HL-60/S4 treated with retinoic acid at 250 ng/mL for 4 days and 3 days (cell line): ENCODE data around the gene DEFB123.

ENCODE experiments used
- in situ Hi-C: fragments of 300-500 bp; cut with MboI; formaldehyde crosslinking; loops from 2 replicates; pipeline ENCODE4 v1.7.0; 2022; ENCODE audit warnings: low sequenced_read_pairs

Gene DEFB123

GRCh38 chr20:31473331-31474096 lies 33.1 kb downstream of the DEFB123 start:
- in situ Hi-C loops: no loop called here

DNA sequence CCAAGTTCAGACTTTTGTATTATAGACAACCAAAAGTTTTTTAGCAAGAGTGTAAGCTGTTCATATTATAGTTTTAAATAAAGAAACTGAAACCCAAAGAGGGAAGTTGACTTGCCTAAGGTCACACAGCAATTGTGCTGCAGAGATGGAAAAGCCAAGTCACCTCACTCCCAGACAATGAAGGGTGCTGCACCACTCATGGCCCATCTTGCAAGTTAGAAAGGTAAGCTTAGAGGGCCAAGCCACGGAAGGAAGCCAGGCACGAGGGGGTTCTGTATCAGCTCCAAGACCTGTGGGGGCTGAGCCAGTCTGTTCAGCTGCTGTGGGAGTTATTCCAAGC lies 33.6 kb downstream of the DEFB123 start:
- in situ Hi-C loops: no loop called here

GRCh38 chr20:31474758-31475427 lies 34.5 kb downstream of the DEFB123 start, which contains the start of the genes DEFB124 and REM1:
TSS of gene DEFB124 (minus strand) at chr20:31475127. CDS start at chr20:31473013, 2,114 bp downstream.
TSS of gene REM1 (plus strand) at chr20:31475288. CDS start at chr20:31476446, 1,158 bp downstream.
- in situ Hi-C loops: no loop called here

DNA sequence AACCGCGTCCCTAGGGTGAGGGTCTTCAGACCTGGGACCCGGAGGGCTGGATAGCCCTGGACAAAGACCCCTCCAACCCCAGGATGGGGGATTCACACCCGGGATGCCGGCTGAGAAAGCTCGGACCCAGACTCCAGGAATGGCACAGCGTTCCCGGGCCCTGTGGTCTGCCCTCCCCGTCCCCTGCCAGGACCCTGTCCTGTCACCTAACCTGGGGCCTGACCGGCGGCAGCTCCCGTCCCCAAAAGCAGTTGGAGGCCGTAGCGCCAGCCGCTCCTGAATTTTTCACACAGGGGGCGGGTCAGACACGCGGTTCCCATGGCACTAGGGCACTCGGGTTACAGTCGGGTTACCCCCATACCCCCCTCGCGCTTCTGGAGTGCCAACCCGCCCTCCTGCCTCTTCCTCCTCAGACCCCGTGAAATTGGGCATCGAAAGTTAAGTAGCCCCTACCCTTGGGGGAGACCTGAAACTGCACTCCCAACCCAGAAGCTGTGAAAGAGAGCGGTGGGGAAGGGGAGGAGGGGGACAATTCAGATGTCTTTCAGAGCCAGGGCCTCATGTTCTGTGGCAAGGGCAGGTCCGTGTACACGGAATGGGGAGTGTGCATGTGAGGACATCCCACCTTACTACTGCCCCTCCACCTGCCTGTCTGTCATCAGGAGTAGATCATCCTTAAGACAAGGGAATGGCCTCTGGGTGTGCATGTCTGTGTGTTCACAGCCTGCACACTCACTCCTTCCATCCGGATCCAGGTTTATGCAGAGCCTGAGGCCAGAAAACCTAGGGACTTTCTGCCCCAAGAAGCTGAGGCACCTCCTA lies 35.3 kb downstream of the DEFB123 start:
- in situ Hi-C loops: no loop called here

- in situ Hi-C loops: no loop called here
These were observed 35.8 kb downstream of the DEFB123 start for GRCh38 chr20:31476294-31476585.

GRCh38 chr20:31476643-31477215 lies 36.3 kb downstream of the DEFB123 start:
- in situ Hi-C loops: no loop called here

- in situ Hi-C loops: loop anchor here (10.0 kb wide), 1 partner anchor 61 kb away; a partner anchor contains a TSS
These were observed 43.6 kb downstream of the DEFB123 start for GRCh38 chr20:31484001-31484400.

GRCh38 chr20:31485450-31486339 lies 45.3 kb downstream of the DEFB123 start:
- in situ Hi-C loops: loop anchor here (10.0 kb wide), 1 partner anchor 59 kb away; a partner anchor contains a TSS

DNA sequence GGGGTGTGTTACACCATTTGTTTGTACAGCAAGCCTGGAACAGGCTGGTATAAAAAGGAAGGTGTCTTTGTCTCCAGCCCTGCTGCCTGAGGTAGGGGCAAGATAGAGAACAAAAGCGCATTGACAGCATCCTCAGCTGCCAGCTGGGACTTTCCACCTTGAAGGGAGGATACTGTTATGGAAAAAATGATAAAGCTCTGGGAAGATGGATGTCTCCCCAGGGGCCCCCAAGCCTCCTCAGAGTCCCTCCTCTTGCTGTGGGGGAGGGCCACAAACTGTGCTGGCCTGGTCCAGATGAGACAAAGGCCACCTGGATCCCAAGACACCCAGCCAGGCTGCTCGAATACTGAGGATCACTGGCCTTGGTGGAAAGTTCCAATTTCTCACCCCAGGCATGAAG lies 47.7 kb downstream of the DEFB123 start:
- in situ Hi-C loops: loop anchor here (10.0 kb wide), 1 partner anchor 57 kb away; a partner anchor contains a TSS

DNA sequence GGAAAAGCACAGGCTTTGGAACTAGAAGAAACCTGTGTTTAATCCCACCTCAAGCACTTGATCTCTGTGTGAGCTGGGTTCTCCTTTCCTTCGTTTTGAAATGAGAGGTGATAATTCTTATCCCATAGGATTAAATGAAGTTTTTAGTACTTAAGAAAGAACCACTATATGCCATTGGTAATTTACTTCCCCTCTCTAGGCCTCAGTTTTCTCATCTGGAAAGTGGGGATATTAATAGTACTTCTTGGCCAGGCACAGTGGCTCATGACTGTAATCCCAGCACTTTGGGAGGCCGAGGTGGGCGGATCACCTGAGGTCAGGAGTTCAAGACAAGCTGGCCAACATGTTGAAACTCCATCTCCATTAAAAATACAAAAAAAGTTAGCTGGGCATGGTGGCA lies 48.7 kb downstream of the DEFB123 start:
- in situ Hi-C loops: loop anchor here (10.0 kb wide), 1 partner anchor 56 kb away; a partner anchor contains a TSS

- in situ Hi-C loops: no loop called here
These were observed 50.3 kb downstream of the DEFB123 start for GRCh38 chr20:31490752-31491151.

DNA sequence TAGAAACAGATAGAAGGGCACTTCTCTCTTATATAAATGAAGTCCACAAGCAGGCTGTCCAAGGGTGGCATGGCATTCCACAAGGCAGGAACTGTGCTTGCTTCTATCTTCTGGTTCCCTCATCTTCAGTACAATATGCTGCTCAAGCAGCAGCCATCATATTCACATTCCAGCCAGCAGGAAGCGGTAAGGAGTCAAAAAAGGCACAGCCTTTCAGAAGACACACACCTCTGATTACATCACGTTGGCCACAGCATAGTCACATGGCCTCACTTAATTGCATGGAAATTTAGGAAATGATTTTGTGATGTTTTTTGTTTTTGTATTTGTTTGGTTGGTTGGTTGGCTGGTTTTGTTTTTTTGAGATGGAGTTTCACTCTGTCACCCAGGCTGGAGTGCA lies 53.7 kb downstream of the DEFB123 start:
- in situ Hi-C loops: no loop called here

DNA sequence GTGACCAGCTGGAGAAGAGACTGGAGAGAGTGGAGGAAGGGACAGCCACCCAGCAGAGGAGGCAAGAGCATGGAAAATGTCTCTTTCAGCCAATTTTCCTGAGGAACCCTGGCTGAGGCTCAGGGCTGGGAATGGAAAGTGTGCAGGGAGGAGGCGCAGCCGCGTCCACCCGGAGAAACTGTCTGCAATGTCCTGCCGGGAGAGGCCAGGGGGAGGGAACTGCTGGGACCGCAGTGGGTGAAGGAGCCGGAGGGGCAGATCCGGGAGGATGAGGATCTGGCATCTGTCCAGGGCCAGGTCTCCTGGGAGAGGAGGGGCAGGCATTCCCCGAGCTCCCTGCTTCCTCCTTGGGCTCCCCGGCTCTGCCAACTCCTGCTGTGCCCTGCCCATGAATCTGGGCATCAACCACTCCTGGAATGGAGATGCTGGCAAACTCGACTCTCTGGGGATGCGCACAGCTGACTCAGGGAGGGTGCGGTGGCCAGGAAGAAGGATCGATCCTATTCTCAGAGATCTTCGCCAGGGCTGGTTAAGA lies 56.4 kb downstream of the DEFB123 start:
- in situ Hi-C loops: no loop called here

DNA sequence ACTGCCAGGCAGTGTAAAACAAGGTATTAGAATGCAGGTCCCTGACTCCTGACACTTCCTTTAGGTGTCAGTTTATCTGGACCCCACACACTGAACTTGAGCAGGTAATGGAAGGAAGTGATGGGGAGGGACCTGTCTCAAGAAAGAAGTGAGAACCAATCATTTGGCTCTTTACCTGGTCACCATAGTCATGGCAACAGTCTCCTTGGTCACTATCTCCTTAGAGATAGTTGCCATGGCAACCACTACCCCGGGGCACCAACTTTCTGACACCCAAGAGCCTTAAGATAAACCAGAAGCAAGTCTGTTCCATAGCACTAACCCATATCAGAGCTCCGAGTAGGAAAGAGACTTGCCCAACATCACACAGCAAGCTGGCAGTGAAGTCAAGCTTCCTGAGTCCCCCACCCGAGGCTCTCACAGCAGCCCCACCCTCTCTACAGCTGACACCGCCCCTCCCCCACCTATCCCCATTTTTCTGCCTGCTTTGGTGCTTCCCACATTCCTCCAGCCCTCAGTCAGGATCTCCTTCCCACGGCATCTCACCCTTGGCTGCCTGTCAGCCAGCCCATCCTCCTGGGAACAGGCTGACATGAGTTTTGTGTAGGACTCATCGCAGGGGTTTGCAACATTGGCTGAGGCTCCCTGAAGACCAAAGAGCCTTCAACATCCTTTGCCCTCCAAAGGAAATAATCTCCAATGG lies 57.6 kb downstream of the DEFB123 start:
- in situ Hi-C loops: no loop called here
